H1 (cell line): ENCODE measurements around the gene HSPA1B. TPM values are rescaled to one million over a fixed set of nuclear protein-coding genes. Genes with fewer than 3 reads are reported as not detected.

Experiments
- CTCF ChIA-PET: fragments of 300-600 bp; sonication (Branson Sonifier 250); formaldehyde crosslinking; loops from one replicate; lab custom pipeline; 2021; ENCODE audit not compliant: partially characterized antibody; lab: Charles Lee
- POLR2A ChIA-PET: fragments of 300-600 bp; sonication (Branson Sonifier 250); formaldehyde crosslinking; loops from one replicate; lab custom pipeline; 2021; ENCODE audit warnings: inconsistent platforms; ENCODE audit not compliant: partially characterized antibody; lab: Charles Lee
- DNase-seq, 2 experiments: peaks; one replicate each; pipeline versions ENCODE4 v3.0.0 to v3.0.0-alpha.2; 2010 to 2022; ENCODE audit warnings: low spot score in 2 of 2, low read depth in 1 of 2, mixed read lengths in 1 of 2
- FAIRE-seq: peaks from 2 replicates; lab custom pipeline; 2011; peaks lifted over from hg19 to GRCh38; lab: Jason Lieb, UNC
- H2AFZ ChIP-seq: 2 replicates; pipeline ENCODE4 v1.8.1; 2012; ENCODE audit warnings: low read length, inconsistent platforms
- H2AK5ac ChIP-seq: 2 replicates; pipeline ENCODE4 v1.6.1; 2013; ENCODE audit warnings: low read depth, low read length
- H2BK120ac ChIP-seq: replicated peaks from 2 replicates; pipeline ENCODE3; 2013; ENCODE audit warnings: low read depth, low read length, inconsistent platforms
- H2BK12ac ChIP-seq: 2 replicates; pipeline ENCODE4 v1.6.1; 2013; ENCODE audit warnings: low read depth, low read length
- H2BK15ac ChIP-seq: 2 replicates; pipeline ENCODE4 v1.6.1; 2013; ENCODE audit warnings: low read length
- H2BK20ac ChIP-seq: 2 replicates; pipeline ENCODE4 v1.6.1; 2013; ENCODE audit warnings: low read length
- H2BK5ac ChIP-seq: 2 replicates; pipeline ENCODE4 v1.6.1; 2013; ENCODE audit warnings: low read depth, low read length
- H3K14ac ChIP-seq: 2 replicates; pipeline ENCODE4 v1.6.1; 2013; ENCODE audit warnings: inconsistent platforms; ENCODE audit not compliant: insufficient read length
- H3K18ac ChIP-seq: 2 replicates; pipeline ENCODE4 v1.6.1; 2013; ENCODE audit warnings: low read length; ENCODE audit errors: extremely low read depth
- H3K23ac ChIP-seq: 2 replicates; pipeline ENCODE4 v1.6.1; 2013; ENCODE audit warnings: inconsistent platforms; ENCODE audit not compliant: insufficient read length
- H3K23me2 ChIP-seq: 2 replicates; pipeline ENCODE4 v1.6.1; 2013; ENCODE audit warnings: low read depth, low read length
- H3K27ac ChIP-seq: 2 replicates; pipeline ENCODE4 v1.6.1; 2011; ENCODE audit warnings: low read depth, low read length, inconsistent platforms
- H3K27me3 ChIP-seq, 4 experiments: replicated peaks in 1 of 4; 1 replicate in 1 of 4; 2 replicates in 3 of 4; pipeline versions ENCODE4 v1.6.1 to v1.8.1; 2011 to 2013; ENCODE audit warnings: low read length in 3 of 4, mild to moderate bottlenecking in 3 of 4, inconsistent platforms in 2 of 4, mixed read lengths in 2 of 4, moderate library complexity in 1 of 4; ENCODE audit not compliant: control insufficient read depth in 3 of 4, insufficient read depth in 3 of 4; ENCODE audit errors: extremely low read depth in 1 of 4
- H3K36me3 ChIP-seq, 4 experiments: 2 replicates each; pipeline versions ENCODE4 v1.6.1 to v1.8.1; 2011 to 2013; ENCODE audit warnings: mild to moderate bottlenecking in 4 of 4, low read length in 3 of 4, moderate library complexity in 2 of 4, control low read depth in 1 of 4, inconsistent platforms in 1 of 4; ENCODE audit not compliant: insufficient read depth in 4 of 4, control insufficient read depth in 2 of 4
- H3K4ac ChIP-seq: replicated peaks from 2 replicates; pipeline ENCODE3; 2013; ENCODE audit warnings: low read length, low read depth, mixed read lengths, inconsistent platforms; ENCODE audit not compliant: insufficient read length
- H3K4me1 ChIP-seq, 4 experiments: replicated peaks in 1 of 4; 1 replicate in 1 of 4; 2 replicates in 3 of 4; pipeline versions ENCODE4 v1.6.1 to v1.8.1; 2011 to 2013; ENCODE audit warnings: low read length in 3 of 4, inconsistent platforms in 2 of 4, mixed read lengths in 1 of 4; ENCODE audit not compliant: insufficient read depth in 4 of 4, control insufficient read depth in 3 of 4
- H3K4me2 ChIP-seq, 2 experiments: 2 replicates each; pipeline versions ENCODE4 v1.6.1 to v1.8.1; 2011 to 2013; ENCODE audit warnings: low read depth in 2 of 2, low read length in 2 of 2, control low read depth in 1 of 2, inconsistent platforms in 1 of 2, mild to moderate bottlenecking in 1 of 2; ENCODE audit not compliant: insufficient read depth in 1 of 2
- H3K4me3 ChIP-seq, 4 experiments: fragments of 200-600, 300-600 bp in 1 of 4; sonication (generic), shearing (Covaris generic), sonication (Bioruptor Twin) in 1 of 4; 2 replicates each; pipeline versions ENCODE4 v1.5.1 to v1.8.1; 2011 to 2016; ENCODE audit warnings: low read length in 4 of 4, low read depth in 3 of 4, control low read depth in 2 of 4, inconsistent platforms in 2 of 4, mild to moderate bottlenecking in 2 of 4, mixed read lengths in 1 of 4, moderate library complexity in 1 of 4; ENCODE audit not compliant: insufficient read depth in 2 of 4; ENCODE audit errors: extremely low read depth in 1 of 4
- H3K56ac ChIP-seq: replicated peaks from 2 replicates; pipeline ENCODE3; 2013; ENCODE audit warnings: low read depth, mild to moderate bottlenecking, mixed read lengths, low read length, inconsistent platforms; ENCODE audit not compliant: insufficient read length
- H3K79me1 ChIP-seq: 2 replicates; pipeline ENCODE4 v1.6.1; 2013; ENCODE audit warnings: low read depth, low read length, control low read depth
- H3K79me2 ChIP-seq, 2 experiments: 2 replicates each; pipeline versions ENCODE4 v1.6.1 to v1.8.1; 2012 to 2013; ENCODE audit warnings: low read length in 2 of 2, mild to moderate bottlenecking in 2 of 2, inconsistent platforms in 1 of 2; ENCODE audit not compliant: insufficient read depth in 2 of 2, control insufficient read depth in 1 of 2
- H3K9ac ChIP-seq, 4 experiments: replicated peaks in 1 of 4; 1 replicate in 1 of 4; 2 replicates in 3 of 4; pipeline versions ENCODE4 v1.6.1 to v1.8.1; 2011 to 2013; ENCODE audit warnings: low read depth in 3 of 4, low read length in 3 of 4, control low read depth in 2 of 4, mild to moderate bottlenecking in 2 of 4, moderate library complexity in 2 of 4, inconsistent platforms in 1 of 4; ENCODE audit errors: extremely low read depth in 1 of 4
- H3K9me3 ChIP-seq, 2 experiments: 2 replicates each; pipeline versions ENCODE4 v1.6.1 to v1.8.1; 2012 to 2013; ENCODE audit warnings: mild to moderate bottlenecking in 2 of 2, moderate library complexity in 2 of 2, control low read depth in 1 of 2, inconsistent platforms in 1 of 2, low read depth in 1 of 2, low read length in 1 of 2, mixed read lengths in 1 of 2; ENCODE audit not compliant: insufficient read depth in 2 of 2
- H4K20me1 ChIP-seq, 2 experiments: replicated peaks in 1 of 2; 2 replicates each; pipeline versions ENCODE3 to v1.8.1; 2011 to 2013; ENCODE audit warnings: inconsistent platforms in 2 of 2, low read length in 2 of 2, mild to moderate bottlenecking in 1 of 2; ENCODE audit not compliant: insufficient read depth in 2 of 2, control insufficient read depth in 1 of 2
- H4K5ac ChIP-seq: 2 replicates; pipeline ENCODE4 v1.6.1; 2013; ENCODE audit warnings: low read length, low read depth, mixed read lengths, inconsistent platforms; ENCODE audit not compliant: insufficient read length
- H4K8ac ChIP-seq: 2 replicates; pipeline ENCODE4 v1.8.0; 2013; ENCODE audit warnings: mild to moderate bottlenecking, moderate library complexity, low read length, inconsistent platforms; ENCODE audit not compliant: insufficient read depth; ENCODE audit errors: extremely low read depth
- H4K91ac ChIP-seq: replicated peaks from 2 replicates; pipeline ENCODE3; 2013; ENCODE audit warnings: low read length, mixed read lengths, inconsistent platforms; ENCODE audit not compliant: insufficient read length
- ATF2 ChIP-seq: IDR thresholded peaks from 2 replicates; pipeline ENCODE4 v1.6.1; 2012; ENCODE audit warnings: low read length, inconsistent platforms
- CREB1 ChIP-seq: IDR thresholded peaks from 2 replicates; pipeline ENCODE4 v1.6.1; 2012; ENCODE audit warnings: inconsistent platforms
- EZH2 ChIP-seq: fragments of 200-600 bp; sonication (generic); IDR thresholded peaks from 2 replicates; pipeline ENCODE4 v1.7.1; 2012; ENCODE audit warnings: low read depth, mild to moderate bottlenecking, moderate library complexity, low read length, inconsistent platforms; ENCODE audit not compliant: severe bottlenecking
- JUND ChIP-seq: IDR thresholded peaks from 2 replicates; pipeline ENCODE4 v1.6.1; 2011; ENCODE audit warnings: mild to moderate bottlenecking, improper control_type of control experiment, low read length
- MAX ChIP-seq: IDR thresholded peaks from 2 replicates; pipeline ENCODE4 v1.6.1; 2012; ENCODE audit warnings: inconsistent platforms
- RAD21 ChIP-seq, 2 experiments: IDR thresholded peaks in 1 of 2; conservative IDR thresholded peaks in 1 of 2; 2 replicates each; pipeline ENCODE4 v1.6.1; 2011; ENCODE audit warnings: low read depth in 2 of 2, low read length in 2 of 2, improper control_type of control experiment in 1 of 2, inconsistent platforms in 1 of 2, mild to moderate bottlenecking in 1 of 2, moderate library complexity in 1 of 2
- SIN3A ChIP-seq, 2 experiments: IDR thresholded peaks in 1 of 2; conservative IDR thresholded peaks in 1 of 2; 2 replicates each; pipeline ENCODE4 v1.6.1; 2011 to 2012; ENCODE audit warnings: low read length in 2 of 2, improper control_type of control experiment in 1 of 2, low read depth in 1 of 2, mild to moderate bottlenecking in 1 of 2
- TAF1 ChIP-seq: IDR thresholded peaks from 2 replicates; pipeline ENCODE4 v1.6.1; 2011; ENCODE audit warnings: mild to moderate bottlenecking, low read depth, low read length
- WGBS, 2 experiments: shearing (Covaris generic) in 1 of 2; methylation state at CpG; one replicate each; pipeline versions ENCODE4 v1.1.6 to v1.1.7; 2013 to 2015; ENCODE audit warnings: low lambda C conversion rate in 2 of 2, mixed read lengths in 2 of 2, inconsistent platforms in 1 of 2, low coverage in 1 of 2, missing lambda C conversion rate in 1 of 2; ENCODE audit not compliant: insufficient replicate concordance in 2 of 2, insufficient coverage in 1 of 2, insufficient read length in 1 of 2; ENCODE audit errors: extremely low coverage in 1 of 2, missing lambda C conversion rate in 1 of 2; 5-methylcytosine and 5-hydroxymethylcytosine counted together
- polyA plus RNA-seq, 7 experiments: library from polyadenylated mRNA; depleted of rRNA in 3 of 7; stranded (reverse) in 5 of 7; unstranded in 2 of 7; fragments of >200 nt in 5 of 7; fragments of 200-250 nt in 2 of 7; gene quantifications; 1 replicate in 5 of 7; 2 replicates in 1 of 7; 4 replicates in 1 of 7; pipeline versions ENCODE4 v1.2.1 to v1.2.3, GENCODE V29; 2011 to 2013; ENCODE audit warnings: missing spikeins in 2 of 7, mixed read lengths in 2 of 7
- total RNA-seq: library from RNA; stranded (reverse); fragmentation: NEBNext Ultra II Directional; extraction: Animal tissue kit (Norgen Biotek cat#: 25700); gene quantifications from 2 replicates; pipeline ENCODE4 v1.2.1, GENCODE V29; 2021

HSPA1B gene
- total and polyA plus RNA-seq, 2 of the 8 experiments (the other 6 are each of a cell fraction or from before 2014, with no cell fraction given), result 36.6 to 76.6 TPM

- peak overlapping the region; percentile 34 to 57 (median 38) for H3K9ac ChIP-seq
- H3K9me3 ChIP-seq, result no peaks in the 10 kb centered on the region
- H3K79me1 ChIP-seq, result peaks cover 2% of the 10 kb centered on the region; the same call in 1 of the 2 replicates
- WGBS, 2 experiments, result 8% methylated on average over 36 of the region's 39 CpGs; no CpG with 5 or more reads in 1 of the 2 experiments
- H2BK15ac ChIP-seq, result no peak overlapping the region
- no peak overlapping the region for H2BK120ac ChIP-seq
- H2BK20ac ChIP-seq, result no peak overlapping the region
- H2BK5ac ChIP-seq, result peak overlapping the region; percentile 48; the same call in 1 of the 2 replicates
- no peak overlapping the region for H2AK5ac ChIP-seq
- peak overlapping the region; percentile 20 for H3K56ac ChIP-seq
- ChIA-PET CTCF (interaction anchor here (0.6 to 3.4 kb wide), 7 partner anchors 9 to 224 kb away, joined by 3 to 13 read pairs (median 6); partner anchors contain the start of genes LSM2 and VARS1), POLR2A (interaction anchor here (0.6 to 10.9 kb wide), 19 partner anchors 9 to 379 kb away, joined by 3 to 136 read pairs (median 5); partner anchors contain the start of genes BAG6, DDX39B, GPANK1 and HSPA1A)
- H3K4me1 ChIP-seq, result peaks cover 3 to 13% (median 7%) of the 10 kb centered on the region in 4 experiments; a peak in 6 of 7 replicates
- H3K27ac ChIP-seq, result peak overlapping the region; percentile 41; the same call in 1 of the 2 replicates
- H3K14ac ChIP-seq, result no peak overlapping the region
- peak overlapping the region; percentile 60 for H2AFZ ChIP-seq
- H2BK12ac ChIP-seq, result no peak overlapping the region
- DNase-seq (peak in 1 of 2 experiments; percentile 75), FAIRE-seq (no peak)
- H4K5ac ChIP-seq, result peak overlapping the region; percentile 88
- peaks cover 0 to 5% of the 10 kb centered on the region in 2 experiments; a peak in 1 of 4 replicates for H3K79me2 ChIP-seq
- H3K18ac ChIP-seq, result peak overlapping the region; percentile 42; the same call in 1 of the 2 replicates
- no peaks in the 10 kb centered on the region; a peak in 1 of 7 replicates for H3K27me3 ChIP-seq
- H4K8ac ChIP-seq, result peak overlapping the region; percentile 88; the same call in 1 of the 2 replicates
- no peak overlapping the region for H3K23ac ChIP-seq
- H3K36me3 ChIP-seq, result no peaks in the 10 kb centered on the region
- H3K4me2 ChIP-seq, result peak overlapping the region; percentile 73 to 80
- H3K4me3 ChIP-seq, result peak overlapping the region; percentile 62 to 87 (median 74)
- peaks cover 7% of the 10 kb centered on the region for H3K23me2 ChIP-seq
- H4K20me1 ChIP-seq, result no peaks in the 10 kb centered on the region
- no peak overlapping the region for H3K4ac ChIP-seq
- peak overlapping the region; percentile 14 for H4K91ac ChIP-seq
- TF ChIP-seq JUND (no peak), RAD21 (IDR thresholded peaks at IDR 0.05 in 1 of 2, conservative IDR thresholded peaks at IDR 0.05 in 1 of 2; ENCODE audit: low read depth in 2 of 2, low read length in 2 of 2) (no peak), SIN3A (conservative IDR thresholded peaks at IDR 0.05 in 1 of 2, IDR thresholded peaks at IDR 0.05 in 1 of 2; ENCODE audit: low read depth in 1 of 2, low read length in 2 of 2) (peak in 1 of 2 experiments; percentile 72; a peak in 2 of 4 replicates), MAX (0 out of 2 replicates have a peak, but pooled peaks have one; percentile 10), CREB1 (0 out of 2 replicates have a peak, but pooled peaks have one; percentile 34), EZH2 (no peak), TAF1 (peak; percentile 52), ATF2 (no peak)
Observed at GRCh38 chr6:31821301-31822035, 6.1 kb upstream of the HSPA1B start.
